GM21515 (cell line): ENCODE data around the gene TRAF3.

Source experiments
- ATAC-seq: cut with Tn5 transposase; IDR thresholded peaks from one replicate; pipeline ENCODE4 v1.9.1; 2021; ENCODE audit not compliant: unreplicated experiment

The TRAF3 gene

DNA sequence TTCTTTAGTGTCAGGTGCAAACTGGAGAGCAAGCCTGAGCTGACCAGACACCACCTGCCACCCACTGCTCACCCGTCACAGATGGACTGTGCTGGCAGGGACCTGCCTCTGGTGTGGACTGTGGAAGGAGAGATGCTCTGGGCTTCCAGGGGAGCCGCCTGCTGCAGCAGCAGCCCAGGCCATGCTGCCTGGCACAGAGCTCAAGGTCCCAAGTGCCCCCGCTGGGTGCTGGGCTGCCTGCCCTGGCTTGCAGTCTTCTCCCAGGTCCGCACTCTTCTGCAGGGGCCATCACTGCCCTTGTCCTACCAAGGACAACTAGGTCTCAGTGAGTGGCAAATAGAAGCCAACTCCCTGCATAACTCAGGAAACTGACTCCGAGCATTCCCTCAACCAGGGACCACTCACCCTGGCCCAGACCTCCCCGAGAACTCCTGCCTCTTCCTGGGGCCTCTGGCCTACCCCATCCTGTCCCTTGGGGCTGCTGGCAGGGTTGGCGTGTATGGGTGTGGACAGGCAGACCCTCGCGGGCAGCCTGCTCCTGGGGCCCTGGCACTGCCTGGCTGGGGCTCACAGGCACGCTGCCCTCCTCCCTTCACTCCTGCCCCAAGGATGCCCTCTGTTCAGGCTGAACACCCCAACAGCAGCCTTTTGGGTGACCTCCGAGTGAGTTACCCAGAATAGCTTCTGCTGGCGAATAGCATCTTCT, 154.5 kb downstream of the TRAF3 start:
- no peak for ATAC-seq

DNA sequence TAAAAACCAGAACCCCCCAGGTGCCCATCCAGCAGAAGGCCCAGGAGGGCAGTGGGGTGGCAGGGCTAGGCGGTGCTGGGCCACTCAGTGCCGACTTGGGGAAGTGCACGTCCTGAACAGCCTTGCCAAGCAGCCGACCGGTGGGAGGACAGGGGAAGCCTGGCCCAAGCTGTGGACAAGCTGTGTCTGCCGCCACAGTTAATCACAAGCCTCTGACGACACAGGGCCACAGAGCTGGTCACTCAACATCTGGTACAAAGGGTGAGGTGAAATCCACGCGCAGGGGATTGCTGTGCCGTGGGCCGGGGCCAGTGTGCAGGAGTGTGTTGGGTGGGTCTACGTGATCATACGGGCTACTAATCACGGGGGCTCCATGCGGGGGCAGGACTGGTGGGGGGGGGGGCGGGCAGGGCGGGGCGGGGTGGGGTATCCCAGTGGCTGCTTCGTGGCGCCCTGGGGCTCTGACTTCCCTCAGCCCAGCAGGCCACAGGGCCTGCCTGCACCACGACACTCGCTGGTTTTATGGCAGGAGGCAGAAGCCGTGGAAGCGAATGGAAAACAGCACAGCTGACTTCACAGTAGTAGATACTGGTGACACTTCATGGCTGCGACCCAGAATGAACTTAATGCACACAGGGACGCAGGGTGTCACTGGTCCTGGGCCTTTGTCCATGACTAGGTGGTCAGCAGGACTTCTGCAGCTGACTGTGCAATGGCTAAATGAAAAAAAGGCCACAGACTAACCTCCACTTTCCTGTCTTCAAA, 155.4 kb downstream of the TRAF3 start:
- ATAC-seq, result no peak

DNA sequence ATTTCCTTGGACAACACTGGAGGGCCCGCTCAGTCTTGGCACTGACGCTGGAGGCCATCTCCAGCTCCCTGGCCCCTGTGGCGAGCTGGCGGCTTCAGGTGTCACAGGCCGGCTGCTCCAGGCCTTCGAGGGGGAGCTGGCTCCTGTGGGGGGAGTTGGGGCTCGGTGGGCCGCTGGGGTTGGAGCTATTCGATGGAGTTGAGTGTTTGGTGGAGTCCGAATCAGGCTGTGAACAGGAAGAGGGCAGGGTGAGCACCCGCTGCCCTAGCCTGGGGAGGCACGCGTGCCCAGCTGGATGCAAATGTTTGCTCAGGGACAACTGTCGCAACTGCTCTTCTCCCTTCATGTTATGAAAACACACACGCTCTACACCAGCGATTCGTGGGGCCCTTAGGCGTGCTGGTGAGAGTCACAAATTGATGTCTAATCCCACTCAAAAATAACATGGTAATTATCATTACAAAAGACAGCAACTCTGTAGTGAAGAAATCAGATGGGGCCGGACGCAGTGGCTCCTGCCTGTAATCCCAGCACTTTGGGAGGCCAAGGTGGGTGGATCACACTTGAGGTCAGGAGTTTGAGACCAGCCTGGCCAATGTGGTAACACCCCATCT, 156.5 kb downstream of the TRAF3 start:
- ATAC-seq, result no peak

DNA sequence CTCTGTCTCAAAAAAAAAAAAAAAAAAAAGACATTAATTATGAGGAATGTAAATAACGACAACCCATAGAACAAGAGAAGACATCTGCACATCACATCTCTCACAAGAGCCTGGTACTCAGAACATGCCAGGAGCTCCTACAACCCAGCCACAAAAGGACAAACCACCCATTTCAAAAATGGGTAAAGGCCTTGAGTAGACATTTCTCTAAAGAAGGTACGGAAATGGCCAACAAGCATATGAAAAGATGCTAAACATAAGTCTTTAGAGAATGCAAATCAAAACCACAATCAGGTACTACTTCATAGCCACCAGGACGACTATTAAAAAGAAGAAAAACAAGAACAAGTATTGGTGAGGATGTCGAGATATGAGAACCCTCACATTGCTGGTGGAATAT, 158.5 kb downstream of the TRAF3 start:
- no peak for ATAC-seq

DNA sequence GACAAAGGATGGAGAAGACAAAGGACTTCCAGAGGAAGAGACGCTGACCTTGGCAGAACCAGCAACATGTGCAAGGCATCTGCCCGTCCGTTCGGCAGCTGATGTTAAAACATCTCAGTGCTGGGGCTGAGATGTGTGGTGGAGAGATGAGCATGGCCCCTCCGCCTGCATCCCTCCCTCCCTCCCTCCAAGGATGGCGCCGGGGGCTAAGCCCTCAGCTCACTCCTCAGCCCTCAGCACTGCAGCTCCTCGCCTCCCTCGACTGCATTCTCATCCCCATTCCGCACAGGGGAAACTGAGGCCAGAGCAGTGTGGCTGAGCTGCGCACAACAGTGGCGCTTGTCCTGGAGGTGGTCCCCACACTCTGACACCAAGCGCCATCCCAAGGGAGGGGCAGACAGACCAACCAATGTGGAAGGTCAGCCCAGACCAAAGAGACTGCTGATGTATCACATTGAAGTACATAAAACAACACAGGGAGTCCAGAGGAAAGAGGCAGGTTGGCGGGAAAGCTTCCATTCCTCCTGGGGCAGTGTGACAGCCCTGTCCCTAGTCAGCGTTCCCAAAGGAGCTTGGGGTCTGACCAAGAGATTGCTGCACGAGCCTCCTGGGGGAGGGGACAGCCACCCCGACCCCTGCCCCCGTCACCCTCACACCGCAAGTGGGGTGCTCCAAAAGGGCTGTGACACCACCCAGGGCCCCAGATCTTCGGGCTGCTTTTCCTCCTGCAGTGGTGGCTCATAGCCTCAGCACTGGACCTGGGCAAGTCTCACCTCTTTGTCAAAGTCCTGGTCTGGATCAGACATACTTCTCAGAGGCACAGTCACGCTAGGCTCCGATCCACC, 160.3 kb downstream of the TRAF3 start:
- no peak for ATAC-seq

DNA sequence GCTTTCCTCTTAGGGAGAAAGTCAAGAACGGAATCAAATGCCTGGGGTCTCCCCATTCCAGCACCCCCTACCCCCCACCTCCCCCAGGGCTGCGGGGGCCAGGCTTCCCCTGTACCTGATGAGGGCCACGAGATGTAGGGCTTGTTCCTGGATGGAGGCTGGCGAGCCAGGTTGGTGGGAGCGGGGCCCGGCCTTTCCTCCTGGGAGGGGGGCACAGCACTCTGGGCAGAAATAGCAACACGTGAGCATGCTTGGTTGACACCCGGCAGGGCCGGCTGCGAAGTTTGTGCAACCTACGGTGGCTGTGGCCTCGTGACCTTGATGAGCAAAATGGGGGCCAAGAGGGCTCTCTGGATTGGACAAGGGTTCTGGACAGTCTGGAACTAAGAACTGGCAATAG, 160.9 kb downstream of the TRAF3 start:
- ATAC-seq, result no peak

DNA sequence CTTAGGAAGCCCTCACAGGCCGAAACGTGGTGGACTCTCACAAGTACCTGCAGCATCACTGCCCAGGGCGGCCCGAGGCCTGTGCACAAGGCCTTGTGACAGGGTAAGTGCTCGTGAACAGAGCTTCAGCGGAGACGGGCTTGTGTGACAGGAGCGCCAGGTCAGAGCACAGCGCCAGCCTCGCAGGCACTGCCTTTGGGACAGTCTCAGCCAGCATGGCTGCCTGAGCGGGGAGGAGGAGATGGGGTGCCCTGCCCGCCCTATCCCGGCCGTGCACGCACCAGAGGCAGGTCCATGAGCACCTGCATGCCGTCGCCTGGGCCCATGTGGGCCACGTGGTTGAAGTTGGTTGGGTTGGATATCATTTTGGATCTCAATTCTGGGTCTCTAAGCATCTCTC, 162.1 kb downstream of the TRAF3 start:
- ATAC-seq, result no peak

DNA sequence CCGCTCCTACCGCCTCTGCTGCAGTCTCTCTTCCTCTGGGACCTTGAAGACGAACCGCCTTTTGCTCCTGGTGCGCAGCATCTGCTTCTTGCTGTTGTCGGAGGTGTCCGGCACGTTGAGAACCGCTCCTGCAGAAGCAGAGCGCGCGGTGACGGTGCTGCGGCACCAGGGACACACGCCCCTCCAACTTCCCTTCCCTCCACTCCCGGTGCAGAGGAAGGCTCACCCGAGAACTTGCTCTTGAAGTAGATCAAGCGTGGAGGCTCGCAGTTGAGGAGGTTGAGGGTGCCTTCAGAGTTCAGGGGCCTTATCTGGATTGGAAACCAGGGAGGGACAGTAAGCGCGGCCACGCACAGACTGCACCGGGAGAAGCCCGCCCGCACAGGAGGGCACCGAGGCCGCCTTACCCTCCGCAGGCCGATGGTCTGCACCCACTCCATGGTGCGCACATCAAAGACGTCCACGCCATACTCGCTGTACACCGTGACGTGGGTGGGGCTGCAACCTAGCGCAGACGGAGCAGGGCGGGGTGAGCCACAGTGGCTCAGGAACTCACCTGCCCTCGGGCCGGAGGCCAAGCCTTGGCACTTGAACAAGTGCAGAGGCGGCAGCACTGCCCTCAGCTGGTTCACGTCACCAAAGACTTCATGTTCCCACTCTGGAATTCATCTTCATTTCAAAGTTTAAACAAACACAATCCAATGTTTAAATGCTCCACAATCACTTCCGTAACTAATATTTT, 162.7 kb downstream of the TRAF3 start:
- no peak for ATAC-seq

DNA sequence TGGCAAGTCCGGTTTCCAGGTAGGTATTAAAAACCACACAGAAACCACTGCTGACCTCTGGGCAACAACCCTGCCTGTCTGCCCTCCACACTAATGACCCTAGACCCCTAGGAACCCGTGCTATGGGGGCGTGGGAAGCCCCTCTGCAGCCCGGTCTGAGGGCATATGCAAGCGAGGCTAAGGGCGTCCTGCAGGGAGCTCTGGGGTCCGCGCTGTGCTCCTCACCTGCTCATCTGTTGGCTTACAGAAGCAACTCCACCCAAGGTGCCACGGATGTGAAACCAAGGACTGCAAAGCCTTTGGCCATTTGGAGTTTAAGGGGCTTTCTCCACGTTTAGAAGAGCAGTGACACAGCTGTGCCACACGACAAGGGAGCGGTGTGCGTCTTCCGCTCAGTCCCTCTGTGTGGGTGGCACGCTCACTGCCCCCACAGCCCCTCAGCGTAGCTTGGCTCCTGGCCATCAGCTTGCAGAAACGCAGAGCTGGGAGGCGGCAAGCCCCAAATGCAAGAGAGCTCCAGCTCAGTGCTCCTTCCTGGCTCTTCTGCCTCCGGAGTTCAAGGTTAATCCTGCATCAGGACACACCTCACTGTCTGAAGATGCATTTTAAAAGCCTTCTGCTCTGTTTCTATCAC, 163.6 kb downstream of the TRAF3 start:
- no peak for ATAC-seq

DNA sequence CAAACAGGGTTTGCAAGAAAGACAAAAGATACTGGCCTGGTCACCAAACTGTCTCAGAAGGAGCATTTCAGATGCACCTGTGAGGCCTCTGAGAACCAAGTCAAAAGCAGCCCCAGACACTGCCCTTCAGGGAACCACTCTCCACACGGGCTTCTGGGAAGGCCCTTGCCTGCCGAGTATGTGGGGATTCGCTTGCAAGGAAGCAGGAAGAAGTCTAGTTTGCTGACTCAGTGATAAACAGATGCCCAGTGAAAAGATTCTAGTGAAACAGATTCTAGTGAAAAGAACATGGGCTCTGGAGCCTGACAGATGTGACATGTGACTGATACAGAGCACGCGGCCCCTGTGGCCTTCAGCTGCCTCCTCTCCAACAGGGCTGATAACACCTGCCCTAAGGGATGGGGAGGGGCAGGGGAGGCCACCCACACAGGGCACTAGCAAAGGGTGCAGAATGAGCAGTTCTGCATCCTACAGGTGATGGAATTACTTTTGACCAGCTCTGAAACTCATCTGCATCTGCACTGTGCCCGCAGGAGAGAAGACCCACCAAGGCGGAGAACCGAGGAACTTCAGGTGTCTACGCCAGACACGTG, 164.3 kb downstream of the TRAF3 start:
- ATAC-seq, result no peak

DNA sequence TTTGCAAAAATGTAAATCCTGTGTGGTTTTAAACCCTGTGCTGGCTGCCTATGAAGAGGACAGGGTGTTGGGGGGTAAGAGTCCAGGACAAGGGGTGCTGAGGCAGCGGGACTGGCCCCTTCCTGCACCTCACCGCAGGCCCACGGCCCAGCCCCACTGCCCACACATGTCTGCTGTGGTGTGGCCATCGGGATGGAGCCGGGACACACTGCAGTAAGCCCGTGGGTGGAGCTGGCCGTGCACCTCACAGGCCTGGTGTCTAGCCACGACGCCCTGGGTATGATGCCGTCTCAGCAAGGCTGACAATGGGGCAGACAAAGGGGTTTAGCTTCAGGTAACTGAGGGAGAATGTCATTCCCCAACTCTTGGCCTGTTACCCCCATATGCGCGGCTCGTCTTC, 164.8 kb downstream of the TRAF3 start:
- ATAC-seq, result no peak

DNA sequence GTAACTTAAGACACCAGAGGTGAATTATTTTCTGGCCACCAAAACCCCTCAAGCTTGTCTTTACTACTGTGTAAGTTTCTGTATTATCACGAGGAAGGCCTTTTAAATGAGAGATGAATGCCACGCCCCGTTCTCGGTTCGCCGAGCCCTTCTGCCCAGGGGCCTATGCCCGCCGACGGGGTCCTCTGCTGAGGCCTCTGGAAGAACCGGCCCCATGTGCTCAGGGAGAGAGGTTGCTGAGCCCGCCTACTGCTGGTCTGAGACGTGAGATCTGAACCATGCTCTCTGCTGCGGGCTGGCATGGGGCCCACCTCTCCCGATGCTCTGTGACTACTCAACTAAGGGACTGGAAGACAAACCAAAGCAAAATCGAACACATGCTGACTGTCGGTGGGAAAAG, 166.2 kb downstream of the TRAF3 start:
- no peak for ATAC-seq

DNA sequence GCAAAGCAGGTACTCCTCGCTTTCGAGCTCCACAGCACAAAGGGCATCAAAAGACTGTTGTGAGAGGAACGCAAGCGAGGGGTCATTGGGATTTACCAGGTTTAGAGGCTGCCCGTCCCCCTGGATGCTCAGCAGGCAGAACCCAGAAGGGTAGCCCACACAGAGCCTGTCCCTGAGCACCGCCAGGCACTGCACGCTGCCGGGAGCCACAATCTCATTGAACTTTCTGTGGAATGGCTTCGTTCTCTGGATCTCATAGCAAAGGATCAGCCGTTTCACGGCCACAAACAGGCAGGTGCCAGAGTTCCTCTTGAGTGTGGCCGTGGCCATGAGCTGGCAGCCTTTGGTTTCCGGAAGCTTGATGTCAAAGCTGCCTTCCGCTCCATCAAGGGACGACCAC, 166.7 kb downstream of the TRAF3 start:
- no peak for ATAC-seq

DNA sequence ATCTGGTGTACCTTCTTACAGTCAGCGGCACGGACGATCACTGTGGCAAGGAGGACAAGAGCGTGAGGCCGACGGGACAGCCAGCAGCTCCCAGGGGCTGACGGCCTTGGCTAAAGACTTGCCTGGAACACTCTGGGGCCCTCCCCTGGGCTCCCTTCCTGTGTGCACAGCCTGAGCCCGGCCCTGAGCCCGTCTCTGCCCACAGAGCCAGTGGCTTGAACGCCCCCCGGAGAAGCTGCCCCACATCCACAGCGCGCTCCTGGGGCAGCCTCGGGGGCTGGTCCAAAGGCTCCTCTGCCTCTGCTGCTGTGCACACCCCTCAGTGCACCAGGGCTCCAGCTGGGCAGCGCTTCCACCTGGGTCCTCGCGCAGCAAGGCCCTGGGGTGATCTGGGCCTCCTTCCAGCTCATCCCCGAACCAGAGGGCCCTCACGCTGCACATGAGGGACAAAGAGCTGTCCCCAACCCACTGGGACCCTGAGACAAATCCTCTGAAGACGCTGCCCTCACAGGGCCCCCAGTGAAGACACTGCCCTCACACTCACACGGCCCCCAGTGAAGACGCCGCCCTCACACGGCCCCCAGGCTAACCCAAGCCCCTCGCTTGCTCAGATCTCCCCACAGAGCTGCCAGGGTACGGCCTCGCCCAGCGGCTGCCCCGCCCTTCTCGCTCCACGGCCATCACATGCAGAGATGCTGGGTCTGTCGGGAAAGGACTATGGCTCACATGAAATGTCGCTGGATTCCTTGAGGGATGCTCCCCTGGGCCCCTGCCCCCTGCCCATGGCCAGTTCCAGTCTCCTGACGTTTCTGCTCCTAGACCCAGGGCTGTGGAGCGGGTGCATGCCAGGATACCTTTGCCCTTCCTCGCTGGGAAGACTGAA, 167.4 kb downstream of the TRAF3 start:
- no peak for ATAC-seq

DNA sequence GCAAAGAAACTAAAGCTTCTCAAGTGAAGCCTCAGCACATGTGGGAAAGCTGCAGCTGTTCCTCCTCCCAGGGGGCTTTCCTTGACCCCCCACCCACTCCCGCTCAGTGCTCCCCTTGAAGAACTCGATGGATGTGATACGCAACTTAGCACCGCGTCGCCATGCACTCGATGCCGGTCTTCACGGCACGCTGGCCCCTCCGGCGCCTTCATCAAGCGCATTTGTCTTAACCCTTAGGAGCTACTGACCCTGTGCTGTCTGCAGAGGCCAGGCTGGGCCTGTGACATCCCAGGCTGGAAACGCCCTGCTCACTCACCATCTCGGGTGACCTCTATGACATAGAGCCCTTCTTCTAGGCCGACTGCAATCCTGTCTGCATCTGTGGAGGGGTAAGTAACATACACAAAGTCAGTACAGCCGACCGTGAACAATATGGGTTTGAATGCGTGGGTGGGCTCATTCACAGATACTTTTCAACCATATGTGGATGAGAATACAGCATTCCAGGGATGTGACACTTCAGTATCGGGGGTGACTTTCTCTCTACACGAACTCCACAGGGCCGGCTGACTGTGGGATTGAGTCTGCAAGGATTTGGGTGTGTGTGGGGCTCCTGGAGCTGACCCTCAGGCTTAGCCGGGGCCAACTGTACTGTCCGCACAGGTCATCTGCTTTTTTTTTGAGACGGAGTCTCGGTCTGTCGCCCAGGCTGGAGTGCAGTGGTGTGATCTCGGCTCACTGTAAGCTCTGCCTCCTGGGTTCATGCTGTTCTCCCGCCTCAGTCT, 168.3 kb downstream of the TRAF3 start:
- ATAC-seq, result no peak

DNA sequence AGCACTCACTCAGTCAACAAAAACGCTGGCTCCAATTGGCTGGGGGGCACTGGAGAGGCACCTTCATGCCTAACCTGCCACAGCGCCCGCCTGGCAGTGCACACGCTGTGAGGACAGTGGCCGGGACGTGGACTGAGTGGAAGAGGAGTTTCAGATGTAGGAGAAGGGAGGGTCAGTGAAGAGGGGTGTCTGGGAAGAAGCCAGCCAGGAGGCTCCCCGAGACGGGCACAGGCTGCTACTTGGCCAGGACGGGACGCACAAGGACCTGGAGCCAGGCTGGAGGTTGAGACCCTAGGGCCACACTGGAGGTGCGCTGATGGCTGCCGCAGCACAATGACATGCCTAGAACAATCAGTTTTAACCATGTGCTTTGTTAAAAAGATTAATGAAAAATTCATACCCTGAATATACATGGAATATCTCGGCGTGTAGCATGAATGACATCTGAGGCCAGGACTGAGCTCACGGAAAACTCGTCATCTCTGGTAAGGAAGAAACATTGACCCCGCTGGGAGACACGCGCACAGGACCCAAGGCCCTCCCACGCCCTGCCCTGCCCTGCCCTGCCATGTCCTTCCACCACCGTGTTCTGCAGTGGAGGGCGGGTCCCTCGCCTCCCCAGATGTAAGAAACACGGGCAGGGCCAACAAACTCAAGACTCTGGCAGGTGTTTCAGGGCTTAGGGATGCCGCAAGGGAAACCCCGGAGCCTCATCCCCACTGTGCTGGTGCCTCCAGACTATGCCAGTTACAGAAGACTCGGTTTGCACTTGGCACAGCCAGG, 170.3 kb downstream of the TRAF3 start:
- no peak for ATAC-seq

DNA sequence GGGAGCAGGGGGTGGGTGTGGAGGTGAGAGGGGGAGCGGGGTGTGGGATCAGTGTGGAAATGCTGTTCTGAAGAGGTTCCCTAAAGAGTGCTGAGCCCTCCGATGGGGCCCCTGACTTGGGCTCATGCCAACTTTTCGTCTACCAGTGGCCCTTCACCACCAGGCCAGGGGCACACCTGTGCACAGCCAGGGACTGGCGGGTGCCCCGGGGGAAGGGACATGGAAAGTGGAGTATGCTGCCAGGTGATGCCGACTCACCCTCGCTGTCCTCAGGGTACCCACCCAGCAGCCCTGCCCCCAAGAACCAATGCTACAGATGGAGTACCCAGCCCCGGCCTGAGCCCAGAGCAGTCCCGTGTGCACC, 171.4 kb downstream of the TRAF3 start:
- no peak for ATAC-seq
